HEK293T (cell line): ENCODE data around the gene TRIM44.

ENCODE experiments used
- CTCF ChIA-PET: fragments of 350-600 bp; formaldehyde crosslinking; extraction: SDS; loops from one replicate; lab custom pipeline; 2021; ENCODE audit warnings: antibody characterized with exemption, inconsistent platforms; lab: Yijun Ruan, JAX
- POLR2A ChIA-PET: fragments of 350-600 bp; formaldehyde crosslinking; extraction: SDS; loops from one replicate; lab custom pipeline; 2020; ENCODE audit warnings: antibody characterized with exemption, inconsistent platforms; lab: Yijun Ruan, JAX
- DNase-seq: peaks from one replicate; pipeline ENCODE4 v3.0.0; 2012; ENCODE audit warnings: mixed read lengths; ENCODE audit errors: extremely low spot score
- ARNT ChIP-seq: fragments of 450-650 bp; IDR thresholded peaks from 2 replicates; pipeline ENCODE4 v1.6.1; 2017; ENCODE audit warnings: mild to moderate bottlenecking
- BHLHE40 ChIP-seq: fragments of 450-650 bp; IDR thresholded peaks from 2 replicates; pipeline ENCODE4 v1.6.1; 2016; ENCODE audit warnings: mild to moderate bottlenecking, moderate library complexity, borderline replicate concordance
- CTBP1 ChIP-seq: fragments of 450-650 bp; IDR thresholded peaks from 2 replicates; pipeline ENCODE4 v1.6.1; 2016; ENCODE audit warnings: borderline replicate concordance
- ELF4 ChIP-seq: fragments of 450-650 bp; IDR thresholded peaks from 2 replicates; pipeline ENCODE4 v1.6.1; 2017; ENCODE audit warnings: antibody characterized with exemption
- FOXA1 ChIP-seq: fragments of 450-650 bp; IDR thresholded peaks from 2 replicates; pipeline ENCODE4 v1.6.1; 2016; ENCODE audit warnings: mild to moderate bottlenecking
- FOXK2 ChIP-seq: fragments of 450-650 bp; IDR thresholded peaks from 2 replicates; pipeline ENCODE4 v1.6.1; 2016; ENCODE audit warnings: mild to moderate bottlenecking
- FOXM1 ChIP-seq: fragments of 450-650 bp; IDR thresholded peaks from 2 replicates; pipeline ENCODE4 v1.6.1; 2017; ENCODE audit warnings: mild to moderate bottlenecking, borderline replicate concordance
- HDGF ChIP-seq: fragments of 450-650 bp; IDR thresholded peaks from 2 replicates; pipeline ENCODE4 v1.6.1; 2017; ENCODE audit warnings: antibody characterized with exemption, borderline replicate concordance
- L3MBTL2 ChIP-seq: fragments of 450-650 bp; conservative IDR thresholded peaks from 2 replicates; pipeline ENCODE4 v1.6.1; 2016; ENCODE audit warnings: mild to moderate bottlenecking
- LEF1 ChIP-seq: fragments of 450-650 bp; IDR thresholded peaks from 2 replicates; pipeline ENCODE4 v1.6.1; 2017; ENCODE audit warnings: mild to moderate bottlenecking, borderline replicate concordance
- NFRKB ChIP-seq: fragments of 450-650 bp; IDR thresholded peaks from 2 replicates; pipeline ENCODE4 v1.6.1; 2016; ENCODE audit warnings: mild to moderate bottlenecking, moderate library complexity
- SP1 ChIP-seq: fragments of 450-650 bp; IDR thresholded peaks from 2 replicates; pipeline ENCODE4 v1.6.1; 2017
- SUZ12 ChIP-seq: fragments of 450-650 bp; IDR thresholded peaks from 2 replicates; pipeline ENCODE4 v1.6.1; 2016; ENCODE audit warnings: mild to moderate bottlenecking
- TARDBP ChIP-seq: fragments of 450-650 bp; IDR thresholded peaks from 2 replicates; pipeline ENCODE4 v1.6.1; 2016
- ZNF384 ChIP-seq: fragments of 450-650 bp; IDR thresholded peaks from 2 replicates; pipeline ENCODE4 v1.6.1; 2016
- TF ChIP-seq, protein P1 (sequence below): fragments of 450-650 bp; IDR thresholded peaks from 2 replicates; pipeline ENCODE4 v1.6.1; 2016

TRIM44 gene

GRCh38 chr11:35841733-35842132, 179.2 kb downstream of the TRIM44 start:
- CTCF ChIA-PET, result no interaction called here
- POLR2A ChIA-PET, result no interaction called here
- DNase-seq, result no peak
- TF ChIP-seq FOXA1 (no peak), ELF4 (no peak), BHLHE40 (no peak), FOXK2 (no peak), CTBP1 (no peak), L3MBTL2 (no peak), SUZ12 (no peak), SP1 (no peak), ARNT (no peak), FOXM1 (no peak)

- DNase-seq, result no peak
- ChIA-PET CTCF (no interaction called here), POLR2A (no interaction called here)
- TF ChIP-seq CTBP1, result no peak
Measured at GRCh38 chr11:35842958-35843357, 180.4 kb downstream of the TRIM44 start.

DNA sequence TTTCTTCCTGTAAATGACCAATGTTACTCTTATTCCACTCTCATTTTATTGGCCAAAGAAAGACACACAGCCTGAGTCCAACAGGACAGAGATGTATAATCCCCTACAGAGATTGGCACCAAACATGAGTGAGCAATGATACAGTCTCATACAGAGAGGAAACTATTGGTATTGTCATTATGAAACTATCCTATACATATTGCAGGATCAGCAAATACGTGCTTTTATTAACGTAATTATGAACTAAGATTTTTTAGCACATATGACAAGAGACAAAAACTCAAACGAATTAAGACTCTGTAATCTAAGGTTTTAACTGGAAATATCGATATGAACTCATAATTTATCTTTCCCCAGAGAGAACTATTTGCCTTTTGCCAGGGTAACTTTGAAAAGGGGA, 182.0 kb downstream of the TRIM44 start:
- no peak for DNase-seq
- ChIA-PET CTCF (no interaction called here), POLR2A (no interaction called here)
- TF ChIP-seq FOXA1, result no peak

GRCh38 chr11:35845860-35846259, 183.3 kb downstream of the TRIM44 start:
- TF ChIP-seq SP1, result no peak
- TF ChIP-seq FOXA1, result no peak
- no peak for TF ChIP-seq HDGF
- CTCF ChIA-PET, result no interaction called here

DNA sequence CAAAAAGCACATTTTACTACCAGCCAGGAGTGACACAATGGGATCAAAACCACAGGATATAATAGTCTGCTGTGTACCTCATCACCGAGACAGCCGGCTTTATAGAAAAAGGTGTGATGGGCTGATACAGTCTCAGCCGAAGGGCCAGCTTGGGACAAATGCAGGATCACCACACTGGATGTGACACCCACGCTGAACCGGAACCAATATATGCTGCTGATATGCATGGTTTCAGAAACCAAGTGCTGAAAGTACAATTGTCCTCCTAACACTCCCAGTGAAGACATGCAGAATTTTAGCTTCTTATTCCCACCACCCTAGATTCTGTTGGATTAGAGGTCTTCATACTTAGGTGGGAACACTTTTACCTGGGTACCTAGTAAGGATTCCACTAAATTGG, 184.3 kb downstream of the TRIM44 start:
- POLR2A ChIA-PET, result no interaction called here
- no peak for DNase-seq
- CTCF ChIA-PET, result no interaction called here
- no peak for TF ChIP-seq FOXA1
- no peak for TF ChIP-seq LEF1
- TF ChIP-seq, protein P1, sequence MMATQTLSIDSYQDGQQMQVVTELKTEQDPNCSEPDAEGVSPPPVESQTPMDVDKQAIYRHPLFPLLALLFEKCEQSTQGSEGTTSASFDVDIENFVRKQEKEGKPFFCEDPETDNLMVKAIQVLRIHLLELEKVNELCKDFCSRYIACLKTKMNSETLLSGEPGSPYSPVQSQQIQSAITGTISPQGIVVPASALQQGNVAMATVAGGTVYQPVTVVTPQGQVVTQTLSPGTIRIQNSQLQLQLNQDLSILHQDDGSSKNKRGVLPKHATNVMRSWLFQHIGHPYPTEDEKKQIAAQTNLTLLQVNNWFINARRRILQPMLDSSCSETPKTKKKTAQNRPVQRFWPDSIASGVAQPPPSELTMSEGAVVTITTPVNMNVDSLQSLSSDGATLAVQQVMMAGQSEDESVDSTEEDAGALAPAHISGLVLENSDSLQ, result no peak
- no peak for TF ChIP-seq TARDBP
- no peak for TF ChIP-seq ZNF384
- no peak for TF ChIP-seq FOXM1
- no peak for TF ChIP-seq HDGF
- no peak for TF ChIP-seq L3MBTL2
- TF ChIP-seq CTBP1, result no peak
- TF ChIP-seq BHLHE40, result no peak
- TF ChIP-seq ARNT, result no peak
- TF ChIP-seq ELF4, result no peak
- TF ChIP-seq SUZ12, result no peak
- TF ChIP-seq SP1, result no peak
- no peak for TF ChIP-seq FOXK2
- TF ChIP-seq NFRKB, result no peak

More at GRCh38 chr11:35845860-35846259, 183.3 kb downstream of the TRIM44 start:
- POLR2A ChIA-PET, result no interaction called here
- no peak for DNase-seq

- TF ChIP-seq SP1 (no peak), SUZ12 (no peak), BHLHE40 (no peak), CTBP1 (no peak), LEF1 (no peak)
- no peak for DNase-seq
- ChIA-PET POLR2A (no interaction called here), CTCF (interaction anchor here (1.1 kb wide), 1 partner anchor 25 kb away, joined by 5 read pairs; no protein-coding TSS in a partner anchor)
Measured at GRCh38 chr11:35847473-35847872, 184.9 kb downstream of the TRIM44 start.

DNA sequence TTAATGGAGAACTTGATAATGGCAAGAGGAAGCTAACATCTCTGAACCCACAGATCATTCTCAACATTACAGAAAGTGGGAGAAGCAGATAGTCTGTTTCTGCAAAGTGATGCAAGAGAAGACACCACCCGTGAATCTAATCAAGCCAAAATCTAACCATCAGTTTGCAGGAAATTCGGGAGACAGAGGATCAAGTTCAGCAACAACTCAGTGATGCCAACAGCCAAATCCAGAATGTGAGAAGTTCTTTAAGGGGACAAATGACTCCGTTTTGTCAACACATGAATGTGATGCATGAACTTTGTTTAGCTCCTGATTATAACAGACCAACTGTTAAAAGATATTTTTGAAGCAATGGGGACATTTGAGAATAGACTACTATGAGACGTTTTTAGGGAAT, 186.0 kb downstream of the TRIM44 start:
- no peak for TF ChIP-seq ZNF384
- no peak for TF ChIP-seq FOXA1
- TF ChIP-seq FOXK2, result no peak
- TF ChIP-seq, protein P1, result no peak
- TF ChIP-seq SP1, result no peak
- TF ChIP-seq LEF1, result no peak

GRCh38 chr11:35850191-35850590, 187.6 kb downstream of the TRIM44 start:
- TF ChIP-seq ARNT, result no peak
- no peak for TF ChIP-seq FOXK2
- no peak for DNase-seq
- ChIA-PET CTCF (interaction anchor here (0.5 to 1.8 kb wide), 2 partner anchors 28 to 659 kb away, joined by 3 to 5 read pairs; no protein-coding TSS in a partner anchor), POLR2A (no interaction called here)

More for the DNA sequence above, 186.0 kb downstream of the TRIM44 start:
- DNase-seq, result no peak
- POLR2A ChIA-PET, result no interaction called here
- CTCF ChIA-PET, result interaction anchor here (0.6 to 1.1 kb wide), 2 partner anchors 26 to 220 kb away, joined by 3 to 5 read pairs; no protein-coding TSS in a partner anchor
